GM10266 (cell line): ENCODE results near the gene MAP4K3.
"Not testable (repeated sequence)": the region's sequence is repeated elsewhere in the genome, so short reads cannot be mapped to it uniquely, and the experiment has no call there.

Source experiments
- DNase-seq: peaks from one replicate; pipeline ENCODE4 v3.0.0; 2012; ENCODE audit errors: extremely low spot score
- CTCF ChIP-seq: IDR thresholded peaks from 2 replicates; pipeline ENCODE4 v1.5.1; 2012; ENCODE audit warnings: mild to moderate bottlenecking, low read depth; ENCODE audit not compliant: control insufficient read depth, insufficient read depth; ENCODE audit errors: missing control alignments

MAP4K3 gene

DNA sequence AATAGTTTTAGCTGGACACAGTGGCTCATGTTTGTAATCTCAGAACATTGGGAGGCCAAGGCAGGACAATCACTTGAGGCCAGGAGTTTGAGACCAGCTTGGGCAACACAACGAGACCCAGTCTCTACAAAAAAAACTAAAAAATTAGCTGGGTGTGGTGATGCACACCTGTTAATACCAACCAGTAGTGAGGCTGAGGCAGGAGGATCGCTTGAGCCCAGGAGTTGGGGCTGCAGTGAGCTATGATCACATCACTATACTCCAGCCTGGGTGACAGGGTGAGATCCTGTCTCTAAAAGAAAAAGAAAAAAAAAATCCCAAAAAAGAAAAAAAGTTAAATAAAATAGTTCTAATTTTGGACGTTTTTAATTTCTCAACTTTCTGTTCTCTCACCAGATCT is 68.7 kb downstream of the MAP4K3 start:
- DNase-seq = no peak
- no peak for TF ChIP-seq CTCF

DNA sequence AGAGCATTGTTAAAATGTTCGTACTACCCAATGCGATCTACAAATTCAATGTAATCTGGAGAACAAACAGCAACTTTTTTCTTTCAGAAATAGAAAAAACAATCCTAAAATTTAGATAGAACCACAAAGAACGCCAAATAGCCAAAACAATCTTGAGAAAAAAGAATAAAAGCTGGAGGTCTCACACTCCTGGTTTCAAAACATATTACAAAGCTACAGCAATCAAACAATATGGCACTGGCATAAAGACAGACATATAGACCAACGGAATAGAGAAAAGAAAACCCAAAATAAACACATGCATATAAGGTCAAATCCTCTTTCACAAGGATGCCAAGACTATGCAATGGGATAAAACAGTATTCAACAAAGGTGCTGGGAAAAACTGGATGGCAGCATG is 74.5 kb downstream of the MAP4K3 start:
- TF ChIP-seq CTCF = no peak
- no peak for DNase-seq

- TF ChIP-seq CTCF = no peak
- DNase-seq = no peak
Observed at GRCh38 chr2:39361511-39361910, 75.6 kb downstream of the MAP4K3 start.

DNA sequence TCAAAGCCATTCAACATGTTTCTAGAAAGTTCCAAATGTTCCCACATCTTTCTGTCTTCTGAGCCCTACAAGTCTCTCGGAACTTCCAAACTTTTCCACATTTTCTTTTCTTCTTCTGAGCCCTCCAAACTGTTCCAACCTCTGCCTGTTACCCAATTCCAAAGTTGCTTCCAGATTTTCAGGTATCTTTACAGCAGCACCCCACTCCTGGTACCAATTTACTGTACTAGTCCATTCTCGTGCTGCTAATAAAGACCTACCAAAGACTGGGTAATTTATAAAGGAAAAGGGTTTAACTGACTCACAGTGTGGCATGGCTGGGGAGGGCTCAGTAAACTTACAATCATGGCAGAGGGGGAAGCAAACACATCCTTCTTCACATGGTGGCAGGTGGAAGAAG is 76.7 kb downstream of the MAP4K3 start:
- not testable (repeated sequence) for DNase-seq

DNA sequence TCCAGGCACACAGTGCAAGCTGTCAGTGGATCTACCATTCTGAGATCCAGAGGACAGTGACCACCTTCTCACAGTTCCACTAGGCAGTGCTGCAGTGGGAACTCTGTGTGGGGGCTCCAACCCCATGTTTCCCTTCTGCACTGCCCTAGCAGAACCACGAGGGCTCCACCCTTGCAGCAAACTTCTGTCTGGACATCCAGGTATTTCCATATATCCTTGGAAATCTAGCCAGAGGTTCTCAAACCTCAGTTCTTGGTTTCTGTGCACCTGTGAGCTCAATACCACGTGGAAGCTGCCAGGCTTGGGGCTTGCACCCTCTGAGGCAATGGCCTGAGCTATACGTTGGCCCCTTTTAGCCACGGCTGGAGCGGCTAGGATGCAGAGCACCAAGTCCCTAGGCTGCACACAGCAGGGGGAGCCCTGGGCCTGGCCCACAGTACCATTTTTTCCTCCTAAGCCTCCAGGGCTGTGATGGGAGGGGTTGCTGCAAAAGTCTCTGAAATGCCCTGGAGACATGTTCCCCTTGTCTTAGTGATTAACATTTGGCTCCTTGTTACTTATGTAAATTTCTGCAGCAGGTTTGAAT is 77.5 kb downstream of the MAP4K3 start:
- no peak for TF ChIP-seq CTCF
- no peak for DNase-seq

- no peak for DNase-seq
- no peak for TF ChIP-seq CTCF
Observed at GRCh38 chr2:39356922-39357639, 80.0 kb downstream of the MAP4K3 start.

- no peak for DNase-seq
- TF ChIP-seq CTCF = no peak
Observed at GRCh38 chr2:39350658-39351057, 86.4 kb downstream of the MAP4K3 start.
